T-helper 2 cell (primary cell): Measurements from ENCODE around the gene SEMA6A.

Source experiments
- DNase-seq, 5 experiments: peaks; one replicate each; pipeline versions ENCODE4 v3.0.0 to v3.0.0-alpha.2; 2012 to 2022

Gene SEMA6A

DNA sequence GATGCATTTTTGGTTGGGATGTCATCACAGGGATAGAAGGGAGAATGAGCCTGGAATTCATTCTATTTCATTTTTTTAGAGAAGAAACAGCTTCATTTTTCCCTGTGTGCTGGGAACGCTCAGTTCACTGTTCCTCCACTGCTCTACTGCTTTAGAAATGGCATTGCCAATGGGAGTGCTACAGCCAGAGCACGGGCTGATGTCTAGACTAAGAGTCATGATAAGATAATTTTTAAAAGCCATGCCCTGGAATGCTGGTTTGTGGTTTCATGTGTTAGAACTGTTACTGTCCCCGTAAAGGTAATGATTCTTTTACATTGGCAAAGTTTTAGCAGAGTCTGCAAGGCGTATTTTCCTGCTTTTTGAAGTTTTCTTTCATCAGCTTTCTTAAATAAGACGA, 119.6 kb downstream of the SEMA6A start:
- no peak for DNase-seq

DNA sequence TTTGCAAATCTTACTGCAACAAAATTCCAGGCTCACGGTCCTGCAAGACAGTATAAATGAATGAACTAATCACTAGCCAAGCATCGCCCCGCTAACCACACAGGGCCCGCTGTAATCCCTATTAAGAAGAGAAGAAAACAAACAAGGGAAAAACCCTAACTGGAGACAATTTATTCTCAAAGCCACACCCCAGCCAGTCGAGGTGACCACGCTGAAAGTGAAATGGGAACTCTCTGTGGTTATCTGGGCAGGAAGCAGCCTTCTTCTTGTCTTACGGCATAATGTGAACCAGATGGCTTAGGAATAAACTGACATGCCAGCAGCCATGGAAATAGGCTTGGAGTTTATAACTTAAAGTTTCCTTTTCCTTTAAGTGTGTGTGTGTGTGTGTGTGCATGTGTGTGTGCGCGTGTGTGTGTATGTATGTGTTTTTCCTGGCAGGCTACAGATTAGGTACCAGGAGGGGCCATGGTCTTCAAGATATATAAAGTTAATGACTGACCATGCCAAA, 120.2 kb downstream of the SEMA6A start:
- DNase-seq = peak in 1 of 5 experiments; percentile 9

DNA sequence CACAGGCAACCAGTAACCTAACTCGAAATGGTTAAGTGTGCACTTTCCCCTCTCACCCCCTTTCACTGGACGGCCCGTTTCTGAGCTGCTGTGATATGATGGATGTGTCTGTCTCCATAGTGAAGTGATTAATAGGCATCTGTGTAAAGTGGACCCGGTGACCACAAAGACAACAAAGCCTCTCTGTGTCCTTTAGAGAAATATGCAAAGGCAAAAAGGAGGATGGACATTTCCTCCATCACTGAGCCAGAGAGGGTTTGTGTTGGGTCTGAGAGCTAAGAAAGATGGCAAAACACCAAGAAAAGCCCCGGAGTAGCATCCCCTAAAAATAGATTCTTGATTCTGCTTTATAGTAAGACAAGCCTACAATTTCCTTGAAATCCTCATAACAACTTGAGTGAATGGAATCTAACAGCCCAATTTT, 120.6 kb downstream of the SEMA6A start:
- DNase-seq = no peak

DNA sequence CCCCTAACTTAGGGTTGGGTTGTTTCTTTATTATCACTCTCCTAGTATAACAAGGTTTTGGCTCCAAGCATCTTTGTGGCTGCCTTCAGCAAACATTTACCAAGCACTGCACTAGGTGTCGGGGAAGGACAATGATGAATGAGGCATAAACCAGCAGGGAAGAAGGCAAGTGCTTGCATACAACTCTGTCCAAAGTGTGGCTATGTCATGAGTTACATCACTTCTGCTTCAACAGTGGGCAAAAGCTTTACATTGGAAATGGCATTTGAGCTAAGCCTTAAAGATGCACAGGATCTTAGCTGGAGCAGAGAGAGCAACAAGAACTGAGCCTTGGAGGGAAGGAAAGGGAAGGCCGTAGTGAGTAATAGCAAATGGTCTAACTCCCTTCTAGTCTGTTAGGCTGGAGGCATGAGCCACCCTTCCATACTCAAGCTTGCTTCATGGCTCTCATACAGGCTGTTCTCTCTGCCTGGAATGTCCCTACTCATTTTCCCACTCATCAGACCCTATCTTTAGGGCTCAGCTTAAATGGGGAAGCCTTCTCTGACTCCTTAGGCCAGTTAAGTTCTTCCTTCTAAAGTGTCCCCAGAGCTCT, 121.8 kb downstream of the SEMA6A start:
- DNase-seq = no peak

DNA sequence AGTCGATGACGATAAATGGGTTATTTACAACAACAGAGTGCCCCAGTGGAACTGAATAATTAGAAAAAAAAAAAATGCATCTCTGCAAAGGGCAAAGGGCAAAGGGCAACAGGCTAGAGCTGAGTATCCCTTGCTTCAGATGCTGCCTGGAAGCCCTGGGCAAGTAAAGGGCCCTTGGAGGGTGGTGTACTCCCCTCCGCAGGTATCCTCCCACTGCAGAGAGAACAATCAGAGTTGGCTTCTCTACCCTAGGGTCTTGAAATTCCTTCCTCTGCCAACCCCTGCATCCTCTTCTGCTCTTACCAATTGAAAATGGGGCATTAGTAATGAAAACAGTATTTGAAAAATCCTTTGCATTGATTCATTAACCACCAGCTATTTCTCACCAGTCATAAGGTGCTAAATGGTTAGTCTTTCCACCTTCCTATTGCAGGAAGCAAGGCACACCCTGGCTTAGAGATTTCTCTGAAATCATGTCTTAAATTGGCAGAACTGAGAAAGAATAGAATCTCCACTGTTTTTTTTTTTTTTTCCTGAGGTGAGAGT, 122.6 kb downstream of the SEMA6A start:
- no peak for DNase-seq

DNA sequence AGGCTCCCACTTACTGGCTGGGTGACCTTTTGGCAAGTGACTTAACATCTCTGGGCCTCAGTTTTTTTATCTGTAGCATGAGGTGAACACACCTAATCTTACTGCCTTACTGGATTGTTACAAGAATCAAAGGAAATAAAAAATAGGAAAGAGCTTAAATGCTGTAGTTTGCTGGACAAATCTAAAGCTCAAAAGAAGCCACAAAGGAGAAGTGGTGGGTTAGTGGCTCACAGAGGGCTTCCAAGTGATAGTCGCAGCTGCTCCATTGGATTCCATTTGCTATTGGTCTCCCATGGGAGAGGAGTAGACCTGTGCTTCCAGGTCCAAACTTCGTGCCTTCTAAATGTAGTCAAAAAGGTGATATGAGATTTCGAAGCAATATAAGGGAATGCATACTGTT, 123.6 kb downstream of the SEMA6A start:
- no peak for DNase-seq

DNA sequence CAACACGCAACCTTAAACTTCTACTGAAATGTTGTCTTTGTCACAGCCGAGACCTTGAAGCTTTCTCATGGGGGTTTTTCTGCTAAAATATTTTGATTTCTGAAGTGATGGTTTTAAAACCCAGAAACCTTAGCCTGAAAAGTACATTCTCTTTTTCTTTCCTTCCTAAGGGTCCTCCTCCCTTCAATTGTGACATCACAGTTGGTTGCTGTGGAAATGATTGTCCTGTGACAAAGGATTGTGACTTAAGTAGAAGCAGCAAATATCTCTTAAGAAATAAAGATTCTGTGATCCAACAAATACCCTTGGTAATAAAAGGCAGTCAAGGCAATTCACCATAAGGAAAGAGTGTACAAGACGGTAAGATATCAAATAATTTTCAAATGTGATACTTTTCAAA, 125.2 kb downstream of the SEMA6A start:
- DNase-seq = no peak

DNA sequence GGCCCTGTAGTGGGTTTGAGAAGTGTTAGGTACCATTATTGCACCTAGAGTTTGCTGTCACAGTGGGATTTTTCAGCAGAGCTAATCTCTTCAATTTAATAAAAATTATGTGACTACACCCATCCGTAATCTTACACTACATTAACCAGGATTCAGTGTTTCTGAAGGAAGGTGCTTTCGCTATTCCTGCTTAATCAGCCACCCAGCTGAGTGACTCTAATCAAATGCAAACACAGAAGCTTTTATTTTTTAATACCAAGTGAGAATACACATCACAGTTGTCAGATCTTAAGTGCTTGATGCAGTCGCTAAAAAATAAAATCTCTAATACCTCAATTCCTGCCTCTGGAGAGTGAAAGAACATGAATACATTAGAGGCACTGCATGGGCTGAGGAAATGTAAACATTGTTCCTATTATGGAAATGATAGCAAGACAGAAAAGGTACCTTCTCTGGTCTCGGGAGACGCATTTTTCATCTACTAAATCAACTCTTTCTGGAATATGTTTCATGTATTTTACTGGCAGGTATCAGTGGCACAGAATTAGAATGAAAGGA, 125.7 kb downstream of the SEMA6A start:
- DNase-seq = no peak

DNA sequence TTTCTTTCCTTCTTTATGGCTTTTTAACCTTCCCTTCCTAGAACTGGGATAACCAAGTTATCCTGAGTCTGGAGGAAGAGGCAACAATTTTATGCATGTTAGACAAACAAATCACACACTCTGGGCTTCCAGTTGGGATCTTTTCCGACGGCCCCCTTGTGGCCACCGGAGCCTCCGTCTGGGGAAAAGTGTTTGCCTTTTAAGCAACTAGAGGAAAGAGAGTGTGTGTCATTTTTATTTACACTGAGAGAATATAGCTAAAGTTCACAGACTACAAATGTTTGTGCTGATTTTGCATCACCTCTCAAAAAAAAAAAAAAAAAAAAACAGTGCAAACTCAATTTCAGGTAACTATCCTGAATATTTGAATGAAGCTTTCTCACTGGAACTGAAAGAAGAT, 126.2 kb downstream of the SEMA6A start:
- no peak for DNase-seq

DNA sequence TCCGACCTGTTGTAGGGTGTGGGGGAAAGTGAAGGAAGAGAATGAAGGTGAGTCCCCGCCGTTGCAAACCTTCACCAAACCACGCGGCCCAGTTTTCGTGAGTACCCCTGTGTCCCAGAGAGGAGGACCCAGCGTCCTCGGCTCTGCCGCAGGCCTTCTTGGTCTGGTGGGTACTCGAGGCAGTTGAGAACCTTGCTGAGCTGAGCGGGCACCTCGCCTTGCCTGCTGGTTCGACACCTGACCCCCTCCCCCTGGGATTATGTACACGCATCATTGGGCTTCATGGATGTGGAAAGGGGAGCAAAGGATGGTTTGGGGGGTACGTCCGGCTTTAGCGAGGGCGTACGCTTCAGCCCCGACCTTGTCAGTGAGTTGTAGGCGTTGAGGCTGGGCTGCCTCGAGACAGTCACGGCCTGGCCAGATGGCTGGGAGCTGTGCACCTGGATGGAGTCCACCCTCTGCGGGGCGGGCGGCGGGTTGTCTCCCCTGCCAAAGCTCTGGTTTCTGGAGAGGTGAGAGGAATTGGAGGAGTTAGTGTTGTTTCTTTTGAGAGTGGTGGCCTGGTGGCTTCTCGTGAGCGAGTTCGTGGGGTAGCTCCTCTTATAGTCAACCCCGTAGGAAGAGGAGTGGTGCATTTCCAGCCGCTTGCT, 128.1 kb downstream of the SEMA6A start:
- no peak for DNase-seq

DNA sequence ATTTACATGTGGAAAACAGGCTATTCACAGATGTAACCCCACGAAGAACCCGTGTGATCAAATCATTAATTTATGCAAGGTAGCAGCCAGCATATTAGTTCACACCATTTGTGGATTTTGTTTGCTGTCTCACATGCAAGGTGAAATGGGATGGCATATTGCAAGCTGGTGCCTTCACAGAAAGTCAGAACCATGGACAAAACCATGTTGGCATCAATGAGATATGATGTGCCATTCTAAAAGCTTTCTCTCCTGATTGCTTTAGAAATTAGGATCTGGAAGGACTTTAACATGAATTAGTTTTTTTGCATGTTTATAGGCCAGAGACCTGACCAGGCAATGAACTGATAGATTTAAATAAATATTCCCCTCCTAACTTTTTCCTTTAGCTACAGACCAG, 129.3 kb downstream of the SEMA6A start:
- no peak for DNase-seq

DNA sequence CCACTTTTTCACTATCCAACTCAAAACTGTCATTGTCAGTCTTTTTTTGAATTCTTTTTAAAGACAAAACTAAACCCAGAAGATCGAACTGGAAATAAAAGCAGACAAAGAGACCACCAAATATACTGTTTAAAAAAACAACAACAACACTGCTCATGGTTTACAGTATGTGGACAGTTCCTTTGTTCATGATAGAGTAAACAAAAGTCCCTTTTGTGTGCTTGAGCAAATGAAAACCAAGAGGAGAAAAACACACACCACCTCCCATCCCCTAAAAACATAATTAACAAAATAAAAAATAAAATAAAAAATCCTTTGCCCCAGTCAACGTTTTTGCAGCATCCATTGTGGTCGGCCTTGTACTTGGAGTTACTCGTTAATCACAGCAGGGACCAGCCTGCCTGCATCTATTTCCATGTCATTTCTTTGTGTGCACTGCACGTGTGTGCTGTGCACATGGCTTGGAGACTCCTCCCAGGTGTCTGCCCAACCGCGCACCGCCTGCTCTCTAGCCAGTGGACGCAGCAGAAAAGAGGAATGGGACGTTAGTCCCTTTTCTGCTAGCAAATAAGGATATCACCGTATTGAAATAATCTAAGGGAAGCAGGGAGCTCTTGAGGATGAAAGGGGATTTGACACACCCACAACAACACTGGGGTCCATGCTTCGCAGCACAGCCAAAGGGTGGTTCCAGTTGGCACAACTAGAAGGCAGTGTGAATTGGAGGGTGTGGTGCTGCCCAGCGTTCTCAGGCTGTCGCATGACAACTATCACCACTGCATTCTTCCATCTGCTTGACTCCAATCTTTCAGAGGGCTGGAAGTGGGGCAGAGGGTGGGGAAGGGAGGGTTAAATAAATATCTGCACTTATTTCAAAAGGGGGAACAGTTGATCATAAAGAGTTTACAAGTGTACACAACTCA, 130.0 kb downstream of the SEMA6A start:
- no peak for DNase-seq

DNA sequence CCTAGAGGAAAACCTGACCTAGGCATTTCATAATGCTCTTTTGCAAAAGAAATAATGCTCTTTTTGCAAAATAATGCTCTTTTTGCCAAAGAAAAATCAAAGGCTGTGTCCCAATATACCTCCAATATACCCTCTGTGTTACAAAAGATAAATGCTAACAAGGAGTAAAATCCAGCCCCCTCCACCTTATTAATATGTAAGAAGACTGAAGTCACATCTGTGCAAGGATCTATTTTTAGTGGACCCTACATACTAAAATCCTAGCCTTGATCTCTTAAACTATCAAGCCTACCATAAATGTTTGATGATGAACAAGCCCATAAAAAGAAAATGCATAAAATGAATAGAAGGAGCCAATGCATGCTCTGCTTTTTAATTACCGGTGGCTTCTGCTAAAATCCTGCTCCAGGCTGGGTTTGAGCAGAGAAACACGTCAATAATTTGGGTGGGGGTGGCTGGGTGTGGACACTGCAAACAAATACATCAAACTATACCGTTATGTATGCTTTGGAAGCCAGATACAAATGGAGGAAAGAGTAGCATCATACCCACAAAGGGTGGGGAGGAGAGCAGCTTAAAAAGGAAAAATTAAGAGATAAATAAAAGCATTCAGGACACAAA, 131.6 kb downstream of the SEMA6A start:
- no peak for DNase-seq

DNA sequence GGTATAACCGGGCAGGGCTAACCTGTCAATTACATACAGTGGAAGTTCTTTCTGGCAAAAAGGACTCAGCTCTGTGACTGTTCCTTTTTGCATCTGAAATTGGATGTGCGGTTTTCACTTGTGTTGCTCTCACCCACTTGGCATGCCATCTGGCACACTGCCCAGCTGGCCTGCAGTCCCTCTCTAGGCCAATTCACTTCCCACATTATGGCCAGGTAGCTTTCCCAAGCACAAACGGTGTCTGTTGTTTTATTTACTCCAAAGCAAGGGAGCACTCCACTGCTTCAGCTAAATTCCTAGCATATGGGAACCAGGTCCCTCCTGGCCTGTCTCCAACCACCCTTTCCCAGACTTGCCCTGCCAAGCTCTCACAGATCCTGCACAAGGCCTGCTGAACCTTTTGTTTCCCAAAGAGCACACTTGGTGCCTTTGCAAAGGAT, 132.5 kb downstream of the SEMA6A start:
- DNase-seq = no peak

DNA sequence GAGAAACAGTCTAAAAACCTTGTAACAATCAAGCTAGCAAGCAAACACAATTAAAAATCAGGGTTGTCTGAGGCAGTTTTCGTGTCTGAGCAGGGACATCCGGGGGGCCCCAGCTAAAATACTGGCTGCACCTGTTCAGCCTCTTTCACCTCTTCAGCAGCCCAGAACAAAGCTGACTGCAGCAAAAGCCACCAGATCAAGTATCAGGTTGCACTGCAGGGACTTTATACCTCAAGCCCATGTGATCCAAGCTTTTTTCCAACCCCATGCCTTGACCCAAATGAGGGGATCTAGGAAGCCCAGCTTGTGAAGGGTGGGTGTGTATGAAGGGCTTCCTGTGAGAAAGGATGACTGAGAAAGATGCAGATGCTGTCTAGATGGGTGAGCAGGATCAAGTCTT, 133.4 kb downstream of the SEMA6A start:
- no peak for DNase-seq

DNA sequence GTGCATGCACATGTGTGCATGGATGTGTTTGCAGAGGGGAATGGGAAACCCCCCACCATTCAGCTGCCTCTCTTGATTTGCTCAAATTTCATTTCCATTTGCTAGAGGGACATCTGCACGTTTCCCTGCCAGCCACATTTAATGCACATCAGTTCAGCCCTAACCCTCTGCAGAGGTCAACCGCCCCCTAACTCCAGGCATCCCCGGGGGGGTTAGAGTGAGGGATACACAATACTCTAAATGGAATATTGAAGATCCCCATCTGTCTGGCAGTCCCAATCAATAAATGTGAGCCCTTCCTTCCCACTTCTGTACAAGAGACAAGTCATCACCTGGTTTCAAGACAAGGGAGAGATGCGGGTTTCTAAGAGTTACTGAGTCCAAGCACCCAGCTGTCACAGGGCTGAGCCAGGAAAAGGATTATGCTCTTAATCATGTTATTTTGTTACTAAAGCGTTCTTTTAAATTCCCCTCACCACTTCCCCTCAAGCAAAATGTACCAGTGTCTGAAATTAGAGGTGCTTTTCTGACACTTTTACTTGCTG, 134.1 kb downstream of the SEMA6A start:
- no peak for DNase-seq

DNA sequence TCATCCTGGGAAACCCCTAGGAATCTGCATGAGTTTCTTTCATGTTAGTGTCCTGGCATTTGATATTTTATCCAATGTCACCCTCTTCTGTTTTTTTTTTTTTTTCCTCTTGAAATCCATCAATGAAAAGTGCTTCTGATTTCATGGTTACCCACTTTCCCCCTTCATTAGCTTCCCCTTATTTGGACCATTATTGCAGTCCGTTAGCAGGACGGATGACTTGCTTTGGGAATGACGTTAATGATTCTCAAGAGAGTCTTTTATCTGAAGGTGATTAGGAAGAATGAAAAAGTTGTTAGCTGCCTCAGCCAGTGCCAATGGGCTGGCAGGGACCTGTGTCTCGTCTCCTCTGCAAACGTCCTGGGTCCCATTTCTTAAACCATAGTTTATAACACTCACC, 134.7 kb downstream of the SEMA6A start:
- no peak for DNase-seq

DNA sequence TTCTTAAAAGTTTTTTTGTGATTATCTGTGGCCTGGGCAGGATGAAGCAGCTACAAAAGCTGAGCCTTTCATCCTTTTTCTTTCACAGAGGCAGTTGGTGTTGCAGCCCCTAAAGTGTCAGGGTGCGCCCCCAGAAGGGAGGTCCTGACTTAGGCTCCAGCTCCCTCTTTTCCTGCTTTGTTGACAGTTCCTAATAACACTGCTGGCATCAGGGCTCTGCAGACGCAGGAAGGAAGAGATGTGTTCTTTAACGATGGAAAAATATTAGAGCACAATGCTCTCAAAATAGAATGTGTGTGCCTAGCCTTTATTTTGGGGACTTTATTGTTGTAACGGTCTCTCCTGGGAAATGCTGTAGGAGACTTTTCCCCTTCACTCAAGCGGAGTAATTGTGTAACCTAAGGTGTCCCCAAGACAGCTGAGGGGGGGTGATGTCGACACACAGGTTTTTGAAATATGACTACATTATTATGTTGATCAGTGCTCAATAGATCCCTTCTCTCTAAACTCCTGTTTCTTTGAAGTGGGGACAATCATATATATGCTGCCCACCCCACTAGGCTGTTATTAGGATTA, 135.6 kb downstream of the SEMA6A start:
- DNase-seq = no peak

DNA sequence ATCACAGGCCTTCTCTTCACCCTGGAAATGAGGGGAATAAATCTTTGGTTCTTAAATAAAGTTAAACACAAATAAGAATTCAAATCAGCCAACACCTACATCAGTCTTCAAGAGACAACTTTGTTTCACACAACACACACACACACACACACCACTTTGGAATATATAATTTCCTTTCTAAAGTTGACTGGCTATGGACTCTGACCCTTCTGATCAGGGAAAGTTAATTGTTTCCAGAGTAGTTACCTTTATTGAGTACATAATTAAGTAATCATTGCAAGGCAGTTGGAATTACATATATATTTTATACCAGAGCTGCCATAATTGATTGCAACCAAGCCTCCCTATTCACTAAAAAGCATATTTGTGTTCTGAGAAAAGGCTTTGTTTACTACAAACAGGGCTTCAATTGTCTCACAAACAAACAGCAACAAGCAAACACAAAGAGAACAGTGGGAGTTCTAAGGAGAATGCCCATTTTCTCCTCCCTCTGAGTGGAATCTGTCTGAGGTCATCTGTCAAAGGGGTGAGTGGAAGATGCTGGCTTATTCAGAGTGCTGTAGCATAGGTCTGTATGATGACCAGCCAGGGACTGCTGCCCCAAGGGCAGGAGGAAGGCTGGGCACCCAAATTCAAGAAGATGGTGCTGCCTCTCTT, 136.6 kb downstream of the SEMA6A start:
- DNase-seq = no peak

DNA sequence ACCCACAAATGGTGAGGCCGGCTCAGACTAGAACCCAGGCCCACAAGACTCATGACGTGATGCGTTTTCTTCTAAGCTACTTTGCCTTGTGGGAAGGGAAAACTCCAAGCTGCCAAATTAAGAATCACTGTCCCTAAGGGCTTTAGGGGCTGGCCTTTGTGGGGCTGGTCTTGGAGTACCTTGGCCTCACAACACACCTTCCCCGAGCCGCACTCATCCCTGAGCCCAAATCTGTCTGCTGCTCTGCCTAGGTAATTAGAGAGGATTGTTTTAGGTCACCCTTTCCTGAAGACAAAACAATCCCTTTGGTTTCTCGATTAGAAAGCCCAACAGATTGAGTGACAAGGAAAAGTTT, 137.3 kb downstream of the SEMA6A start:
- no peak for DNase-seq

DNA sequence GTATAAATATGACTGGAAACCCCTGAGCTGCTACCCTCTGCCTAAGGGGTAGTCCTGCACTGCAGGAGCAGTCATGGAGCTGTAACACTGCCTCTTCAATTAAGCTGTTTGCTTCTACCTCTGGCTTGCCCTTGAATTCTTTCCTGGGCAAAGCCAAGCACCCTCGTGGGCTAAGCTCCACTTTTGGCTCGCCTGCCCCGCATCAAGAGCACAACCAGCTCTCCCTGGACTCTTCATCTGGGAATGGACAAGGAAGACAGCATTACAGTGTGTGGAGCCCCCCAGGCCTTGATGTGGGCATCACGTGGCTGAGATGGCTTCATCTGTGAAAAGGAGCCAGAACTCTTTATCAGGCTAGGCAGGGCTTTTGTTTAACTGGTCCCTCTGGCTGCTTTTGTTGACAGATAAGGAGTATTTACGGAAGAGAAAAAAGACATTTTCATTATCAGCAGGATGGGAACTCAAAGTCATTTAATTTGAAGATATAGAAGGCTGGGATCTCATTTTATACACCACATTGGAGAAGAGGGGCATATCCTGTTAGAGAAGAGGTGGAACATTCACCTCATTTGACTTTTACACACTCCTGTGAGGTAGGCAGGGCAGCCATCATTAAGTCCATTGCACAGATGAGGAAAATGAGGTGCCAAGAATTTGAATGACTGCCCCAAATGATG, 137.8 kb downstream of the SEMA6A start:
- no peak for DNase-seq
